NCI-H345 treated with DMSO at 0.1 percent for 48 hours (cell line): ENCODE data around the gene ARHGAP26.

Experiments
- DNase-seq: peaks from one replicate; lab custom pipeline; 2025; ENCODE audit not compliant: unreplicated experiment; lab: John Stamatoyannopoulos, UW

ARHGAP26 gene

DNA sequence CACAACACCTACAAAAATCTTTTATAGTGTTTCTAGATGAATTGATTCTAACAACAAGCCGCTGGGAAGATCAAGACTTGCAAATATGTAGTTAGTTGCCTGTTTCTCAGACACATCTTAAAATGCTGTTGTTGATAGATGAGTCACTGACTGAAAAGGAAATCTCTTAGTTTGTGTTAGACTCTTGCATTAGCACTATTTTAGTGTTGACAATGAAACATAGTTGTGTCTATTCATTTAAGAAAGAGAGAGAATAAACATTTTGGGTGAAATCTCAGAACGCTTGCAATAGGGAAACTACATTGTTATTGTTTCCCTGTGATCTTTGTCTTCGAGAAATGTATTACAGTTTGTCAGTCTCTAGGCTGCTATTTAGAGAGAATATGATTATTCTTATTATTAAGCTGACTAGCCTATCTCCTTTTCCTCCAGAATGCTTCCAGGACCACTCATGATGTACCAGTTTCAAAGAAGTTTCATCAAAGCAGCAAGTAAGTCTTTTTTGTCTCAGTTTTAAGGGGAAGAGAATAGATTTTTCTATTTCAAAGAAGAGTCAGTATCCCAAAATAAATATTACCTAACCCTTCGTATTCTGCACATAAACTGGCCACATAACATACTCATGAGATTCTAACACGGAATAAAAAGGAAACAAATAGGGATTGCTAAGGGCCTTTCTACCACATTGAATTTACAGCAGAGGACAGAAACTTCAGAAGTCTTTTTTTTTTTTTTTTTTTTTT, 285.6 kb downstream of the ARHGAP26 start:
- DNase-seq, result no peak

- DNase-seq, result no peak
Observed at GRCh38 chr5:143056339-143056704, 286.1 kb downstream of the ARHGAP26 start.

GRCh38 chr5:143056792-143057579, 286.8 kb downstream of the ARHGAP26 start:
- no peak for DNase-seq

DNA sequence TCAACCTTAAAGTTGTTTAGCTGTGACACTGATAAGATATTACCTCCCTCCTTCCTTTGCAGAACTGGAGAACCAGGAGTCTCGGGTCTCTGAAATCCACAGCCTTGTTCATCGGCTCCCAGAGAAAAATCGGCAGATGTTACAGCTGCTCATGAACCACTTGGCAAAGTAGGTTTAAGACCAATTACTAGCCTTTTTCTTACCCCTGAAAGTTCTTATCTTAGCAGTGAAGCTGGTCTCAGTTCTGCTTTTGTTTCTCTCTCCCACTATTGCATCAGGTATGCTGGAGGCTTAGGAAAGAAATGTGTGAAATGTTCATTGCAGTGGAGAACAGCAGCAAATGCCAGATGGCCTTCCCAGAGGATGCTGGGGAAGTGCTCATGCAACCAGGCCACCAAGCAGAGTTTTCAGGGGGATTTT, 287.4 kb downstream of the ARHGAP26 start:
- no peak for DNase-seq

GRCh38 chr5:143059355-143059754, 289.2 kb downstream of the ARHGAP26 start:
- no peak for DNase-seq

DNA sequence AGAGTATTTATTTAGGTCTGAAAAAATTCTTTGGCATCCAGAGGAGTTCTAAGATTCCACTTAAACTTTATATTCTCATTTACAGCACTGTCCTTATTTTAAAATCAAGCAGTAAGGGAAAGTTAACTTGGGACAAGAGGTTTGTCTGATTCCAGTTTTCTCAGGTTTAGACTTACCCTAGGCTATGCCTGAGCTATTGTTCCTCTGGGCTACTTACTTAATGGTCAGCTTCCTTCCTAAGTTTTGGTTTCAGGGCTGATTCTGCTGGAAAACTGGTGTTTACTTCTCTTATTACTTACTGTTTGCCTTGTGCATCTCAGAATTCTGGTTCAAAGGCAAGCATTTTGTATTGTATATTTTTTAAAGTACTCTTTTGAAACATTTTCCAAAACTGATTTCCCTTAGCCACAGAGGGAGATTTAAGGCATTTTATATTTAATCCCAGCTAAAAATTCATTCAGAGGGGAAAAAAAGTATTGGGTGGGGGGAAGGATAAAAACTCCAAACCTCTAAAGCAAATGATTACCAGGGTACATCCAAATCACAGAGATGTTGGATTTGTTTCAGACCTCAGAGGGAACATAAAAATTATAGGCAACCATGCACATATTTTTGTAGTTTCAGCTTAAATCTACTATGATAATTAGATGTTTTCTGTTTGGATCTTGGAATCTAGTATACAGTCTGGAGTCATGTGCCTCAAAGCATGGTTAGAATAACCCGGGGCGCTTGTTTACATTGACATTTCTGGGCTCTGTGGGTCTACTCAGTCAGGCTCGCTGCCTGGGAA, 290.0 kb downstream of the ARHGAP26 start:
- no peak for DNase-seq

GRCh38 chr5:143061161-143061945, 291.2 kb downstream of the ARHGAP26 start:
- no peak for DNase-seq

DNA sequence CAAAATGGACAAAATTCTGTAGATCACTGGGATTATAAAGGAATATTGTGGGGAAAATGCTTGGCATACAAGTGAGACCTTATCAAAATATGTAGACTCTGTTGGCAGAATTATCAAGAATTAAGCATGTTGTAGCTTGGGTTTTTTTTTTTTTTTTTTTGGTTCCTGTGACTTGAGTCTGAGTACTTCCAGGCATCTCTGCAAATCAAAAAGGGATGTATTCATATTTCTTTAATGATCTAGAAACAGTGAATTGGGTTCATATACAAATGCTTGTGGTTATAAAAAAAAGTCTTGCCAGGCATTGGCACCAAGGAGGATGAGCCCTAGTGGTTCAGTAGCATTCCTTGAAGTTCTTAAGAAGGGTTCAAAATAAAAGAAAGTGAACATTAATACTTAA, 292.2 kb downstream of the ARHGAP26 start:
- DNase-seq, result no peak

DNA sequence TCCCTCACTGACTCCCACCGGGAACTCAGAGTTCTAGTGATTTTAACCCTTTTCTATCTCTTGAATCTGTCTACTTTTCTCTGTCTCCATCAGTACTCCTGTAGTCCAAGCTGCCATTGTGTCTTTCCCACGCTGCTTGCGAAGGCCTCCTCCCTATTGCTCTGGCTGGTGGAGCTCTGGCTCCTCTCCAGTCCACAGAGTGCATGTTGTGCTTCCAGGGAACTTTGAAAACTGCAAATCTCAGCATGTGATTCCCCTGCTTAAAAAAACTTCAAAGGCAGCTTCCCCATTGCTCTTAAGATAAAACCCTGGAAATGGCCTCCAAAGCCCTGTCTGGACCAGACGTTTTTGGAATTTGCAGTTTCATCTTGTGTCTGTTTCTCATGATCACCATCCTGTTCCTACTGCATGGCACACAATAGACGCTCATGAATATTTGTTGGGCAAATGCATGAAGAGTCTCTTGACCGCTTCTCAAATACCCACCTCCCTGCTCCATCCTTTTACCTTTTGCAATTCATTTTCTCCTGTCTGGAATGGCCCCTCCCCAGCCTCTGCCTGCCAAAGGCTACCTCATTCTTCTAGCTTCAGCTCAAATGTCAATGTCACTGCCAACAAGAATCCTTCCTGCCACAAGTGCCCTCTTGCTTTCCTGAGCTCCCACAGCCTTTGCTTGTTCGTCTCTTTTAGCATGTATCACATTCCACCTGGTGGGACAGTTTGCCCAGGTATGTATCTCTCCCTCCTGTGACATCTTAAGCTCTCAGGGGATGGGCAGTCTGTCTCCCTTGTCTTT, 293.2 kb downstream of the ARHGAP26 start:
- DNase-seq, result no peak

DNA sequence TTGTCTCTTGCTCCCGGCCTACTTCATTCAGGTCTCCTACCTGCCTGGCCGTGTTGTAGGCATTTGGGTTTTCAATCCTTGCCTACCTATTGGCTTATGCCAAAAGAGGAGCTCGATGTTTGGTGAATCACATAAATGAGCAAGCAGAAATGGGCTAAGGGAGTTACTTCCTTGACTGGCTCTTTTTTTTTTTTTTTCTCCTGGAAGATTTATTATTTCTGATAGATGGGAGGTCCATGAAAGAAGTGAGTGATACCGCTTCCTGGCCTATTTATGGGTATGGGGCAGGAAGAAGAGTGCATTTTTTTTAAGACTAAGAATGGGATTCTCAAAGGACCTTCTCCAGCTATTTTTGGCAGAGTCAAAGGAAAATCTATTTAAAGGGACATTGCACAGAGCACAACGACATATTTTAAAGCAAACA, 294.1 kb downstream of the ARHGAP26 start:
- DNase-seq, result no peak

DNA sequence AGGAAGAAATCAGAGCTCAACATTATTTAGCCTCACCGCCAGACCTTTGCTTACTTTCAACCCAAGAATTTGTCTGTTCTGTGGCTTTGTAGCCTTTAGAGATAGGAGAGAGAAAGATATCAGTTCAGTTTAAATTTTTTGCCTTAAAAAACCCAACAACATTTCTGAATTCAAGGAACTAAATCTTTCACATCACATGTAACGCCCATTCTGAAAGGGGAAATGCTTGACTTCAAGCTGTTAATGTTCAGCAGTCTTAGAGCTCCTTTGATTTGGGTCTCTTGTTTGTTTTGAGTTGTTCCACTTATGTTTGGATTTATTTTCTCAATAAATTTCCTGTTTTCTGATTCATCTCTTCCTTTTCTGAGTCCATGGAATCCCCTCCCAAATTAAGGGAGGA, 294.5 kb downstream of the ARHGAP26 start:
- DNase-seq, result no peak

GRCh38 chr5:143065185-143065965, 295.2 kb downstream of the ARHGAP26 start:
- no peak for DNase-seq

- no peak for DNase-seq
Observed at GRCh38 chr5:143065996-143066522, 295.9 kb downstream of the ARHGAP26 start.

- no peak for DNase-seq
Observed at GRCh38 chr5:143066556-143067281, 296.5 kb downstream of the ARHGAP26 start.

DNA sequence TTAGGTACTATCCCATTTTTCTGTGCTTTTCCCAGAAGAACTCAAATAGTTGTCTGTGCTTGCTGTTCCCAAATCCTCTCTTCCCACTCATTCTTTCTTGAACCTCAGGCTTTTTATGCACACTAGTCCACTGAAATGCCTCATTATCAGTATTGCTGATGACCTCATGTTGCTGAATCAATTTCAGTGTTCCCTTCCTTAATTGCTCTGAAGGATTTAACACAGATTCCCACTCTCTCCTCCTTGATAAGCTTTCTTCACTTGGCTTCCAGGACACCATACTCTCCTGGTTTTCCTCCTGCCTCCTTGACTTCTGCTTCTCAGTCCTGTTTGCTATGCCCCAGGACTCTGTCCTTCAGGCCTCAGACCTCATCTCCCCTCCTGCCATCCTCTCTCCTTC, 298.5 kb downstream of the ARHGAP26 start:
- no peak for DNase-seq

DNA sequence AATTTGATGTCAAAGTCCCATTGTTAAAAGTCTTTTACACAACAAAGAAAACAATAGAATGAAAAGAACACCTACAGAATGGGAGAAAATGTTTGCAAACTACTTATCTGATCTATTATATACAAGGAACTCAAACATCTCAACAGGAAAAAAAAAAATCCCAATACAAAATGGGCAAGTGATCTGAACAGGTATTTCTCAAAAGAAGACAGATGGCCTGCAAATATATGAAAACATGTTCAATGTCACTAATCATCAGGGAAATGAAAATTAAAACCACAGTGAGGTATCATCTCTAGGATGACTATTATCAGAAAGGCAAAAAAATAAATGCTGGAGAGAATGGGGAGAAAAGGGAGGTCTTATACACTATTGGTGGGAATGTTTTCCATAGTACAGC, 301.8 kb downstream of the ARHGAP26 start:
- DNase-seq, result no peak

DNA sequence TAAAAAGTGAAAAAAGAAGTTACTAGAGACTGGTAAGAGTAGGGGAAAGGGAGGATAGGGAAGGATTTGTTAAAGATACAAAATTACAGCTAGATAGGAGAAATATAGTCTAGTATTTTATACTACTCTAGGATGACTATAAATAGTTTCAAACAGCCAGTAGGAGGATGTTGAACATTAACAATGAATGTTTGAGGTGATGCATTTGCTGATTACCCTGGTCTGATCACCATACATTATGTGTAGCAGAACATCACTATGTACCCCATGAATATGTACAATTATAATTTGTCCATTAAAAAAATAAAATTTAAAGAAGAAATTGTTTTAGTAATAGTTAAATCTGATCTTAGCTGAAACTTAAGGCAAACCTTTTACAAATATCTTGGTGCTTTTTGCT, 302.6 kb downstream of the ARHGAP26 start:
- no peak for DNase-seq

- no peak for DNase-seq
Observed at GRCh38 chr5:143073766-143074165, 303.6 kb downstream of the ARHGAP26 start.
